Small intestine (tissue), 16 donors: ENCODE data around the gene RAB6A. TPM values are rescaled to one million over a fixed set of nuclear protein-coding genes. Genes with fewer than 3 reads are reported as not detected.

Experiments used
- DNase-seq, 2 donors: peaks; one replicate each; pipeline versions ENCODE4 v3.0.0 to v3.0.0-alpha.2; 2013
- FAIRE-seq: peaks from 2 replicates; lab custom pipeline; 2012; peaks lifted over from hg19 to GRCh38; lab: Jason Lieb, UNC
- H3K27ac ChIP-seq, 3 donors: one replicate each; pipeline ENCODE4 v1.5.1; 2013; ENCODE audit warnings: low read length in 2 of 3, mild to moderate bottlenecking in 2 of 3, control low read depth in 1 of 3, inconsistent platforms in 1 of 3, low read depth in 1 of 3, moderate library complexity in 1 of 3
- H3K27me3 ChIP-seq, 3 donors: one replicate each; pipeline ENCODE4 v1.6.1; 2013; ENCODE audit warnings: low read length in 3 of 3, inconsistent platforms in 1 of 3; ENCODE audit not compliant: control insufficient read depth in 3 of 3, insufficient read depth in 3 of 3
- H3K36me3 ChIP-seq, 3 donors: one replicate each; pipeline ENCODE4 v1.6.1; 2013; ENCODE audit warnings: low read length in 3 of 3, inconsistent platforms in 1 of 3, low read depth in 1 of 3, mild to moderate bottlenecking in 1 of 3, moderate library complexity in 1 of 3; ENCODE audit not compliant: control insufficient read depth in 3 of 3, insufficient read depth in 2 of 3
- H3K4me1 ChIP-seq, 3 donors: one replicate each; pipeline ENCODE4 v1.6.1; 2013; ENCODE audit warnings: low read length in 2 of 3, inconsistent platforms in 1 of 3, low read depth in 1 of 3, mild to moderate bottlenecking in 1 of 3, moderate library complexity in 1 of 3; ENCODE audit not compliant: control insufficient read depth in 3 of 3, insufficient read depth in 2 of 3
- H3K4me3 ChIP-seq, 3 donors: one replicate each; pipeline ENCODE4 v1.5.1; 2013; ENCODE audit warnings: low read length in 3 of 3, control low read depth in 1 of 3, inconsistent platforms in 1 of 3, low read depth in 1 of 3, mild to moderate bottlenecking in 1 of 3, moderate library complexity in 1 of 3
- H3K9me3 ChIP-seq, 2 donors: one replicate each; pipeline ENCODE4 v1.6.1; 2013; ENCODE audit warnings: low read depth in 1 of 2, low read length in 1 of 2; ENCODE audit not compliant: control insufficient read depth in 2 of 2, insufficient read depth in 1 of 2
- WGBS, 3 donors: extraction: QIAGEN DNeasy Blood & Tissue Kit; methylation state at CpG; one replicate each; pipeline ENCODE4 v1.1.7; 2013; 5-methylcytosine and 5-hydroxymethylcytosine counted together
- long read RNA-seq, 10 donors: transcript quantifications; one replicate each; lab custom pipeline, GENCODE V29; 2026
- polyA plus RNA-seq, 4 donors: library from polyadenylated mRNA; stranded (reverse) in 3 of 4; unstranded in 1 of 4; fragments of 200-250 nt in 3 of 4; fragments of 120-200 nt in 1 of 4; gene quantifications; one replicate each; pipeline versions ENCODE4 v1.2.1 to v1.2.3, GENCODE V29; 2013
- donor health status: healthy with polysubstance abuse.
- donor health status: control.
- donor health status: control.
- donor health status: Bipolar disorder and iron deficiency.
- donor health status: healthy.

Gene RAB6A
- 100 to 1,000 TPM in 1 of 4 donors, 10 to 100 TPM in 3; 71.8 to 127 (median 95.8) TPM for polyA plus RNA-seq
- long read RNA-seq, donor 1, transcript RAB6A-201 (8 exons, 3,389 nt) = major isoform, 28 of 56 reads
- long read RNA-seq, donor 1, transcript RAB6A-202 (8 exons, 3,085 nt) = minor isoform, 14 of 56 reads
- long read RNA-seq, donor 1, partial matches to known transcripts = 12 of 56 reads
- long read RNA-seq, donor 1, other reads (novel, unspliced or antisense) = 0 of 56 reads
- long read RNA-seq, donor 2, transcript RAB6A-201 (8 exons, 3,389 nt) = major isoform, 12 of 15 reads
- long read RNA-seq, donor 2, partial matches to known transcripts = 0 of 15 reads
- long read RNA-seq, donor 2, other reads (novel, unspliced or antisense) = 0 of 15 reads
- long read RNA-seq, donor 3, transcript RAB6A-202 (8 exons, 3,085 nt) = minor isoform, 6 of 28 reads
- long read RNA-seq, donor 3, transcript RAB6A-201 (8 exons, 3,389 nt) = major isoform, 8 of 28 reads
- long read RNA-seq, donor 3, partial matches to known transcripts = 12 of 28 reads
- long read RNA-seq, donor 3, other reads (novel, unspliced or antisense) = 0 of 28 reads
- long read RNA-seq, donor 4, partial matches to known transcripts = 0 of 3 reads
- long read RNA-seq, donor 4, other reads (novel, unspliced or antisense) = 0 of 3 reads
- long read RNA-seq, donor 5, partial matches to known transcripts = 0 of 3 reads
- long read RNA-seq, donor 5, other reads (novel, unspliced or antisense) = 0 of 3 reads
- long read RNA-seq, donor 6, transcript RAB6A-202 (8 exons, 3,085 nt) = minor isoform, 8 of 31 reads
- long read RNA-seq, donor 6, transcript RAB6A-201 (8 exons, 3,389 nt) = major isoform, 10 of 31 reads
- long read RNA-seq, donor 6, partial matches to known transcripts = 12 of 31 reads
- long read RNA-seq, donor 6, other reads (novel, unspliced or antisense) = 0 of 31 reads
- long read RNA-seq, donor 7 = 0 reads
- long read RNA-seq, donor 8, partial matches to known transcripts = 0 of 1 reads
- long read RNA-seq, donor 8, other reads (novel, unspliced or antisense) = 0 of 1 reads
- long read RNA-seq, donor 9, partial matches to known transcripts = 5 of 8 reads
- long read RNA-seq, donor 9, other reads (novel, unspliced or antisense) = 0 of 8 reads
- long read RNA-seq, donor 10, transcript RAB6A-201 (8 exons, 3,389 nt) = major isoform, 13 of 24 reads
- long read RNA-seq, donor 10, transcript RAB6A-202 (8 exons, 3,085 nt) = minor isoform, 10 of 24 reads
- long read RNA-seq, donor 10, partial matches to known transcripts = 0 of 24 reads
- long read RNA-seq, donor 10, other reads (novel, unspliced or antisense) = 0 of 24 reads

DNA sequence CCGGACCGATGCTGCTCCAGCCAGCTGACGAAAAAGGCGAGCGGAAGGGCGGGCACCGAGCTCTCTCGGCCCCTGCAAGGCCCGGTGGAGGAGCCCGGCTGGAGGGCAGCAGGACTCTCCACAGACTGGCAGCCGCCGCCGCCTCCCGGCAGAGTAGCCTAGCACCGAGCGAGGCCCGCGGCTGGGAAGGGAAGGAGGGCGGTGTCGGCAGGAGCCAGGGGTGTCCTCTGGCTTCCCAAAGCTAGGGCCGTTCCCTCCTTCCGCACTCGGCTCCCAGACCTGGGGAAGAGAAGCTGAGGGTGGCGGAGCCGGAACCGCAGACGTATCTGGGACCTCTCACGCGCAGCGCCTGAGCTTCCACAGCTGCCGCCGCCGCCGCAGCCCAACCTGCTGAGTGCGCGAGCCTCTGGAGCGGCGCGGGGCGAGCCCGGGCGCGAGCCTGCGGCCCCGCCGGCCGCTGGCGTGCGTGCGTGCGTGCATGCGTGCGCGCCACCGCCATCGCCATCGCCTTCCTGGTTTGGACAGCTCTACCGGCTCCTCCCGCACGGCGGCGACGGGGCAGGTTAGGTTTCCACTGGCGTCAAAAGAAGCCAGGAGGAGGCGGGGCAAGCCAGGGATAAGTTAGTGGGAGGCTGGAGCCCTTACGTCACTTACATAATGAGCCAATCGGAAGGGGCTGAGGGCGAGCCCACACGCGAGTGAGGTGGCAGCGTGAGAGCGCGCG, at the start of gene RAB6A:
TSS of gene RAB6A (minus strand) at position 396 of the 724 bp plus-strand sequence. CDS start 439 bp downstream, outside the sequence.
- H3K27me3 ChIP-seq = peaks cover 0 to 4% (median 0%) of the 10 kb centered on the region in 3 donors
- H3K36me3 ChIP-seq = peaks cover 0 to 6% (median 0%) of the 10 kb centered on the region in 3 donors
- FAIRE-seq (no peak), DNase-seq (peak; percentile 100)
- peaks cover 0 to 7% (median 3%) of the 10 kb centered on the region in 3 donors for H3K4me1 ChIP-seq
- H3K9me3 ChIP-seq = no peaks in the 10 kb centered on the region
- peak within 1 kb of the TSS; percentile 93 to 99 (median 98) for H3K4me3 ChIP-seq
- WGBS, 3 donors = 0 to 1% (median 1%) methylated on average over 46 to 74 of the region's 74 CpGs
- H3K27ac ChIP-seq = peak within 1 kb of the TSS; percentile 95 to 99 (median 98)

DNA sequence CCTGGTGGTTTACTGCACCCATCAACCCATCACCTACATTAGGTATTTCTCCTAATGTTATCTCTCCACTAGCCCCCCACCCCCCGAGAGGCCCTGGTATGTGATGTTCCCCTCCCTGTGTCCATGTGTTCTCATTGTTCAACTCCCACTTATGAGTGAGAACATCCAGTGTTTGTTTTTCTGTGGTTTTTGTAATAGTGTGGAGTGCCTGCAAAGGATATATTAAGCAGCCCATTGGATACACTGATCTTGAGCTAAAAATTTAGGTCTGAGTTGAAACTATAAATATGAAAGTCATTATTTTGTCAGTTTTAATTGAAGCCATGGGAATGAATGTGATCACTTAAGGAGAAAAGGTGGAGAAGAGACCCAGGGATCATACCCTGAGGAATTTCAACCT, 49.8 kb upstream of the RAB6A start:
- no peaks in the 10 kb centered on the region for H3K27me3 ChIP-seq
- H3K36me3 ChIP-seq = peaks cover 0 to 18% (median 5%) of the 10 kb centered on the region in 3 donors
- FAIRE-seq = no peak
- no peaks in the 10 kb centered on the region for H3K9me3 ChIP-seq
- no peak overlapping the region for H3K27ac ChIP-seq
- DNase-seq = no peak
- no peaks in the 10 kb centered on the region for H3K4me1 ChIP-seq
- 96 to 98% (median 96%) methylated on average over 1 of the region's 1 CpG for WGBS, 3 donors
- H3K4me3 ChIP-seq = no peak overlapping the region

DNA sequence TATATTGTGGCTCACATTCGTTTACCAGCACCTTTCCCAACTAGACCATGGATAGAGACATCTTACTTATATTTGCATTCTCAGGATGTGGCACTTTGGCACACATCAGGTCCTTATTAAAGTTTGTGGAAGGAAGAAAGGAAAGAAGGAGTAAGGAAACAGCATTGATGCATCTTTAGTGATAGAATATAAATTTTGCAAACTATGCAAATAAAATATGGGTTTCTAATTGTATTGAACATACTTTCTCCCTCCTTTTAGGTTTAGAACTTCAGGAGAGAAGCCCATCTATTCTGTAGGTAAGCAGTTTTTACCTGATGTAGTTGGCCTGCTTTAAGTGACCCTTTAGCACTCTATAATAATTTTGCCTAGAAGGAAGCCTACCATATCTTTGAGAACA, 47.2 kb upstream of the RAB6A start:
- Histone ChIP-seq H3K4me1 (no peaks in the 10 kb centered on the region), H3K4me3 (no peak overlapping the region), H3K36me3 (peaks cover 0 to 16% (median 5%) of the 10 kb centered on the region in 3 donors), H3K27me3 (no peaks in the 10 kb centered on the region), H3K9me3 (no peaks in the 10 kb centered on the region), H3K27ac (no peak overlapping the region)
- 86 to 95% (median 91%) methylated on average over 1 of the region's 1 CpG for WGBS, 3 donors
- no peak for DNase-seq
- FAIRE-seq = no peak

DNA sequence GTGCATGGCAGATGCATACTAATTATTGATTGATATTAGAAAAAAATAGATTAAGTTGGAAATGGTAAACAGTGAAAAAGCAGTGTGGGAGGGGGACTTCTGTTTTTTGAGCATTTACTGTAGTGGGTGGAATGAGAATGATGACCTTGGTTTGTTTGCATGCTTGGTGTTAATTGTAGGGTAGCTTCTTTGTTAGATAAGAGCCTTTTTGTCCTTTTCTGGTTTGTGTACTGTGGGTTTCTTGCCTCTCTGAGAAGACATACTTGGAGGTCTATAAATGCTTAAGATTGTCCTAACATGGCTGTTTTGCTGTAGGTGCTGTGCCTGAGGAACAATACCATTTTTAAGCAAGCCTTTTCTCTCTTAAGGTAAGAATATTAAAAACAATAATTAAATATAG, 43.8 kb upstream of the RAB6A start:
- H3K9me3 ChIP-seq = no peaks in the 10 kb centered on the region
- FAIRE-seq (no peak), DNase-seq (no peak)
- H3K4me1 ChIP-seq = no peaks in the 10 kb centered on the region
- H3K27ac ChIP-seq = no peak overlapping the region
- H3K36me3 ChIP-seq = peaks cover 0 to 18% (median 4%) of the 10 kb centered on the region in 3 donors
- no peak overlapping the region for H3K4me3 ChIP-seq
- H3K27me3 ChIP-seq = no peaks in the 10 kb centered on the region

DNA sequence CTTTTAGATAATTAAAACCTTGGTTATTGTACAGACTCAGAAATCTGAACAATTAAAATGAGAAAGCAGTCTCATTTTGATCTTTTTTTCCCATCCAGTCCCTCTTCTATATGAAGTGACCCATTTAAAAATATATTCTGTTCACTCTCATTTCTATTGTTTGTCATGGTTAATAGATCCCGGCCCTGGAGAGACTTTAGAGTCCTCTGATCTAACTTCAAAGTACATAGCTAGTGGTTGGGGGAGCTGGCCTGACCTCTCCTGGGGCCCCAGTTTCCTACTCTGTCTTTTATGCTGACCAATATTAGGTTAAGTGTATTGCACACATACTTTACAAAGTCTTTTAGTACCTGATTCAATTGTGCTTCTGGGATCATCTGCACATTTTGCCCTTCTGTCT, 40.3 kb upstream of the RAB6A start:
- Histone ChIP-seq H3K36me3 (peaks cover 0 to 20% (median 6%) of the 10 kb centered on the region in 3 donors), H3K9me3 (no peaks in the 10 kb centered on the region), H3K4me3 (no peak overlapping the region), H3K27me3 (no peaks in the 10 kb centered on the region), H3K27ac (no peak overlapping the region), H3K4me1 (no peaks in the 10 kb centered on the region)
- DNase-seq (no peak), FAIRE-seq (no peak)
- WGBS, 3 donors = 48 to 80% (median 65%) methylated on average over 1 of the region's 1 CpG

DNA sequence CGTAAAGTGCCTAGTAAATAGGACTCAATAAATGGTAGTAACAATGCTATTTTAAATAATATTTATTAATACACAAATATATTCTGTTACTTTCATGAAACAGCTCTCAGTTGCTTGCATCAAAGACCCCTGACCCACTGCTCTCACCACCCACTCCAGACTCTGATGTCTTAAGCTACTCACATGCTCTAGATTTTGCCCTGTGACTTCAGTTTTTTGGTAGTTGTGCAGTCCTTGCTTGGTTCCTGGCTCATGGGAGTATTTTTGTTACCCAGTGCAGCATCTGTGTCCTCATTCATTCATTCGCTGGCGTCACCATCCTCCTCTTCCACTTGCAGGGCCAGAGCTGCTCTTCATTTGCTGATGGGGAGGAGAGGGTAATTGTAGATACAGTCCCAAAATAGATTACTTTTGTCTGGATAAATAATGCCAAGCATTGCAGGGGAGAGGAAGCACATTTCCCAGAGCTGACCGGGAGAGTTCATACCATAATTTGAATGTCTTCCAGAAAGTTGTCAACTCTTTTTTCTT, 39.5 kb upstream of the RAB6A start:
- no peaks in the 10 kb centered on the region for H3K27me3 ChIP-seq
- WGBS, 3 donors = 86 to 95% (median 95%) methylated on average over 4 of the region's 4 CpGs
- no peak overlapping the region for H3K4me3 ChIP-seq
- no peak for FAIRE-seq
- H3K27ac ChIP-seq = no peak overlapping the region
- no peaks in the 10 kb centered on the region for H3K9me3 ChIP-seq
- peaks cover 0 to 19% (median 6%) of the 10 kb centered on the region in 3 donors for H3K36me3 ChIP-seq
- DNase-seq = no peak
- H3K4me1 ChIP-seq = no peaks in the 10 kb centered on the region

DNA sequence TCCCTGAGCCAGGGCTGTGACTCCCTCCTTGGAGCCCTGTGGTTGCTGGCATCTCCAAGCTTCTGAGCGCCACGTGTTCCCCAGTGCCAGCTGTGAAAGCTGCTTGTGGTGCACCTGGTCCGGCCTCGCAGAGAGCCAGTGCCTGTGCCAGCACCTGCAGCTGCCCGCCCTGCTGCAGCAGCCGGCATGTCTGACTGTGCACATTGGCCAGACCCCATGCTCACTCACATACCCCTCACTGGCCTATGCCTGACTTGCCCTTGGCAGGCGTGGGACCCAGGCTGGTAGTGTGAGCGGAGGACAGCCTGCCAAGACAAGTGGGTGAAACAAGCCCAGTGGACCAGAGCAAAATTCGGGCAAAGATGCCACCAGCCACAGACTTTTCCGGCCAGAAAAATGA, 36.6 kb upstream of the RAB6A start:
- 89 to 95% (median 92%) methylated on average over 10 of the region's 10 CpGs for WGBS, 3 donors

More for the DNA sequence above, 36.6 kb upstream of the RAB6A start:
- peaks cover 0 to 17% (median 6%) of the 10 kb centered on the region in 3 donors for H3K36me3 ChIP-seq
- FAIRE-seq (no peak), DNase-seq (no peak)
- no peaks in the 10 kb centered on the region for H3K4me1 ChIP-seq
- H3K27ac ChIP-seq = no peak overlapping the region
- no peak overlapping the region for H3K4me3 ChIP-seq
- H3K27me3 ChIP-seq = no peaks in the 10 kb centered on the region
- no peaks in the 10 kb centered on the region for H3K9me3 ChIP-seq
